Heart left ventricle (tissue), 13 donors: ENCODE measurements around the gene SET.

Experiments
- CTCF ChIP-seq, 12 donors: fragments of 200-600 bp; sonication (generic) in 4 of 12; IDR thresholded peaks; one replicate each; pipeline versions ENCODE4 v1.5.0 to v1.8.0; 2018 to 2022; ENCODE audit warnings: antibody characterized with exemption in 12 of 12, mild to moderate bottlenecking in 5 of 12
- POLR2A ChIP-seq, 2 donors: fragments of 450-650 bp; IDR thresholded peaks; one replicate each; pipeline ENCODE4 v1.6.1; 2017; ENCODE audit warnings: antibody characterized with exemption in 2 of 2, mild to moderate bottlenecking in 2 of 2, moderate library complexity in 2 of 2
- donor health status: ischemic (EF 13 %, LVEDD 7.1; RV severe dilation, severe dysfunction).
- donor health status: DM: no; HTN: yes; CAD: no.
- donor health status: DM: no; HTN: no; CAD: no.
- donor health status: ischemic (EF 25% LVEDD 6.9; RV normal size, moderate dysfunction).
- donor health status: ischemic (EF 25% LVEDD 5.7; RV mildly dilated, moderate dysfunction).
- donor health status: ischemic (EF 35%, LVEDD 5.7; RV mildly dilated, moderate dysfunction).
- donor health status: nonischemic (EF 11% LVEDD 7.7; RV severe dilation, severe dysfunction).
- donor health status: DM: yes; HTN: yes; CAD: no.
- donor health status: PGD.
- donor health status: ischemic (EF 29% LVEDD 5.4; RV normal size, mild dysfunction).
- donor health status: nonischemic (EF 23%, LVEDD 6.1; RV moderate dilation, normal function).

GRCh38 chr9:128657796-128658195, 31.2 kb upstream of the SET start:
- no peak for TF ChIP-seq POLR2A (IDR thresholded peaks at IDR 0.05)
- no peak for TF ChIP-seq CTCF (IDR thresholded peaks at IDR 0.05)
